ENCODE results near the gene USP47.

- no peak for TF ChIP-seq POLR2A (IDR thresholded peaks at IDR 0.05; ENCODE audit: low read depth, low read length)
- no peak for TF ChIP-seq POLR2AphosphoS5 (IDR thresholded peaks at IDR 0.05; ENCODE audit: low read depth, low read length)
Measured at GRCh38 chr11:11964774-11965150, 123.0 kb downstream of the USP47 start.

All from GM12891 (cell line).